Keratinocyte (primary cell): ENCODE measurements around the gene HS3ST3A1. TPM values are rescaled to one million over a fixed set of nuclear protein-coding genes. Genes with fewer than 3 reads are reported as not detected.
A peak's percentile ranks its signal among the peaks of the same experiment; 100 is the strongest.

Source experiments
- DNase-seq: peaks from one replicate; pipeline ENCODE4 v3.0.0-alpha.2; 2011; ENCODE audit warnings: low read depth, missing footprints, low spot score
- FAIRE-seq: peaks from 2 replicates; lab custom pipeline; 2011; peaks lifted over from hg19 to GRCh38; lab: Jason Lieb, UNC
- H2AFZ ChIP-seq: 2 replicates; pipeline ENCODE4 v1.6.0; 2012; ENCODE audit warnings: low read length, control low read depth, inconsistent platforms; ENCODE audit not compliant: control insufficient read depth
- H3K27ac ChIP-seq: 2 replicates; pipeline ENCODE4 v1.5.1; 2011; ENCODE audit warnings: low read length; ENCODE audit not compliant: control insufficient read depth, insufficient read depth
- H3K27me3 ChIP-seq: 3 replicates; pipeline ENCODE4 v1.6.0; 2011; ENCODE audit warnings: low read length; ENCODE audit not compliant: control insufficient read depth, insufficient read depth; ENCODE audit errors: extremely low read depth
- H3K36me3 ChIP-seq, 2 experiments: 2 replicates in 1 of 2; 3 replicates in 1 of 2; pipeline ENCODE4 v1.5.1; 2011; ENCODE audit warnings: low read length in 2 of 2, mild to moderate bottlenecking in 1 of 2; ENCODE audit not compliant: control insufficient read depth in 2 of 2, insufficient read depth in 2 of 2; ENCODE audit errors: extremely low read depth in 1 of 2
- H3K4me1 ChIP-seq: 3 replicates; pipeline ENCODE4 v1.5.1; 2011; ENCODE audit warnings: low read length; ENCODE audit not compliant: control insufficient read depth, insufficient read depth; ENCODE audit errors: extremely low read depth
- H3K4me2 ChIP-seq: 3 replicates; pipeline ENCODE4 v1.6.0; 2011; ENCODE audit warnings: low read depth, low read length; ENCODE audit not compliant: control insufficient read depth, insufficient read depth; ENCODE audit errors: extremely low read depth
- H3K4me3 ChIP-seq, 3 experiments: fragments of 200-600 bp in 1 of 3; sonication (generic) in 1 of 3; 2 replicates in 2 of 3; 3 replicates in 1 of 3; pipeline ENCODE4 v1.5.1; 2011 to 2016; ENCODE audit warnings: low read length in 3 of 3, mild to moderate bottlenecking in 3 of 3, control low read depth in 2 of 3, inconsistent platforms in 1 of 3, low read depth in 1 of 3, mixed read lengths in 1 of 3, mixed run types in 1 of 3, moderate library complexity in 1 of 3; ENCODE audit not compliant: control insufficient read depth in 2 of 3, insufficient read depth in 2 of 3; ENCODE audit errors: extremely low read depth in 1 of 3
- H3K79me2 ChIP-seq: 2 replicates; pipeline ENCODE4 v1.6.0; 2012; ENCODE audit warnings: low read length; ENCODE audit not compliant: control insufficient read depth, insufficient read depth
- H3K9ac ChIP-seq: 3 replicates; pipeline ENCODE4 v1.6.0; 2011; ENCODE audit warnings: low read length; ENCODE audit not compliant: control insufficient read depth, insufficient read depth; ENCODE audit errors: extremely low read depth
- H3K9me1 ChIP-seq: 3 replicates; pipeline ENCODE4 v1.6.0; 2011; ENCODE audit warnings: low read length; ENCODE audit not compliant: control insufficient read depth, insufficient read depth; ENCODE audit errors: extremely low read depth
- H3K9me3 ChIP-seq: 2 replicates; pipeline ENCODE4 v1.5.1; 2012; ENCODE audit warnings: low read depth, low read length; ENCODE audit not compliant: control insufficient read depth
- H4K20me1 ChIP-seq: 3 replicates; pipeline ENCODE4 v1.6.0; 2011; ENCODE audit warnings: low read length; ENCODE audit not compliant: control insufficient read depth, insufficient read depth; ENCODE audit errors: extremely low read depth
- CTCF ChIP-seq, 3 experiments: IDR thresholded peaks in 1 of 3; conservative IDR thresholded peaks in 1 of 3; optimal IDR thresholded peaks in 1 of 3; 2 replicates in 2 of 3; 3 replicates in 1 of 3; pipeline versions ENCODE3 to v1.5.1; 2011; ENCODE audit warnings: low read length in 3 of 3, mild to moderate bottlenecking in 3 of 3, moderate library complexity in 2 of 3, control low read depth in 1 of 3, inconsistent platforms in 1 of 3; ENCODE audit not compliant: insufficient read depth in 2 of 3; ENCODE audit errors: extremely low read depth in 1 of 3
- EZH2 ChIP-seq: IDR thresholded peaks from one replicate; pipeline ENCODE4 v1.6.1; 2012; ENCODE audit warnings: inconsistent platforms, mild to moderate bottlenecking, low read length, moderate library complexity
- dilution Hi-C: fragments of 300-500 bp; cut with MboI; formaldehyde crosslinking; loops from one replicate; pipeline ENCODE4 v1.7.0; 2020; ENCODE audit warnings: low sequenced_read_pairs; ENCODE audit not compliant: extremely low pct_ligation_motif_present
- polyA plus RNA-seq, 5 experiments: library from polyadenylated mRNA; depleted of rRNA in 3 of 5; stranded (reverse) in 3 of 5; stranded (forward) in 1 of 5; unstranded in 1 of 5; fragments of >200 nt; gene quantifications; 1 replicate in 1 of 5; 2 replicates in 3 of 5; 3 replicates in 1 of 5; pipeline versions ENCODE4 v1.2.1 to v1.2.3, GENCODE V29; 2011 to 2012; ENCODE audit warnings: missing spikeins in 2 of 5, low read depth in 1 of 5, low replicate concordance in 1 of 5

Gene HS3ST3A1
- polyA plus RNA-seq, 1 donor (not counting 4 experiments of a cell fraction or from before 2014, with no cell fraction given): 0.04 TPM

DNA sequence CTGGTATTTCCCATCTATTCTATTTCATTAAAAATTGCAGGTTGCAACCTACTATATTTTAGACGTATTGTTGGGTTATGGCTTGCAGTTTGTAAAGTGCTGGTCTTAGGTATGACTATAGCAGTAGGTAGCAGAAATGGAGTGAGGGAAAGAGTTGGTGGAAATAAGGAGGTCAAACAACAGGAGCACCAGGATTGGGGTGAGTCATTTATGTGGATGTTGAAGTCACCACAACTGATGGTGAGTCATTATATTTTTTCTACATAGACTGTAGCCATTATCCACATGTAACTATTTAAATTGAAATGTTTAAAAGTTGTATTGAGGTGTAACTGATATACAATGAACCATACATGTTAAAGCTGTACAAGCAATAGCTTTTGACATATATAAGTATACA lies 25.0 kb upstream of the HS3ST3A1 start:
- no peak overlapping the region for H3K4me3 ChIP-seq
- no peaks in the 10 kb centered on the region for H4K20me1 ChIP-seq
- H3K4me2 ChIP-seq: no peak overlapping the region
- H3K36me3 ChIP-seq: no peaks in the 10 kb centered on the region
- no peaks in the 10 kb centered on the region for H3K9me3 ChIP-seq
- H3K79me2 ChIP-seq: no peaks in the 10 kb centered on the region
- no peak for FAIRE-seq
- dilution Hi-C loops: no loop called here
- H2AFZ ChIP-seq: no peak overlapping the region
- no peak for TF ChIP-seq EZH2
- TF ChIP-seq CTCF (optimal IDR thresholded peaks at IDR 0.05 in 1 of 3, IDR thresholded peaks at IDR 0.05 in 1 of 3, conservative IDR thresholded peaks at IDR 0.05 in 1 of 3; ENCODE audit: extremely low read depth in 1 of 3, insufficient read depth in 2 of 3, low read length in 3 of 3): no peak
- no peak overlapping the region for H3K27ac ChIP-seq
- no peaks in the 10 kb centered on the region for H3K27me3 ChIP-seq
- H3K4me1 ChIP-seq: no peaks in the 10 kb centered on the region
- H3K9ac ChIP-seq: no peak overlapping the region
- no peak for DNase-seq
- H3K9me1 ChIP-seq: no peaks in the 10 kb centered on the region

DNA sequence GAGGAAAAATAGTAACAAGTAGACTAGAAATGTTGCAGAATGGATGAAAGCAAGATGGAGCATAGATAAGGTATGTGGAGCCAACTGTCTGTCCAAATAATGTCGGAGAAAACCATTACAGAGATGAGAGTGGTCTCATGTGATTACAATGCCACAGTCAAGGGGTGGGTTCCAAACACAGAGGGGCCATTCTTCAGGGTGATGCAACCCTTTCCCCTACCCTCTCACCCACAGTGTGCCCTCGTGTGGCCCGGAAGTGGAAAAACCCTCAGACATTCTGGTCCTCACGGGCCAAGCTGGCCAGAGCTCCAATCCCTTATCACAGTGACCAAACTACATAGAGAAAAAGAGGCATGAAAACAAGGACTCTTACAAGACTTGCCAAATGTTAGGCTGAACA lies 17.7 kb upstream of the HS3ST3A1 start:
- Histone ChIP-seq H3K9me1 (no peaks in the 10 kb centered on the region), H3K36me3 (no peaks in the 10 kb centered on the region), H3K9ac (no peak overlapping the region), H3K79me2 (no peaks in the 10 kb centered on the region), H3K4me3 (no peak overlapping the region), H2AFZ (no peak overlapping the region), H3K4me1 (no peaks in the 10 kb centered on the region), H3K4me2 (no peak overlapping the region), H3K9me3 (no peaks in the 10 kb centered on the region), H3K27ac (no peak overlapping the region), H4K20me1 (no peaks in the 10 kb centered on the region), H3K27me3 (no peaks in the 10 kb centered on the region)
- dilution Hi-C loops: no loop called here
- no peak for TF ChIP-seq EZH2
- TF ChIP-seq CTCF (optimal IDR thresholded peaks at IDR 0.05 in 1 of 3, IDR thresholded peaks at IDR 0.05 in 1 of 3, conservative IDR thresholded peaks at IDR 0.05 in 1 of 3; ENCODE audit: extremely low read depth in 1 of 3, insufficient read depth in 2 of 3, low read length in 3 of 3): peak in 1 of 3 experiments; percentile 10
- no peak for DNase-seq
- FAIRE-seq: no peak
